Measurements from ENCODE around the gene SLC9A9. TPM values are rescaled to one million over a fixed set of nuclear protein-coding genes. Genes with fewer than 3 reads are reported as not detected.

Gene SLC9A9
- total RNA-seq, 1 experiment from 2014 or later = 2.2 TPM

DNA sequence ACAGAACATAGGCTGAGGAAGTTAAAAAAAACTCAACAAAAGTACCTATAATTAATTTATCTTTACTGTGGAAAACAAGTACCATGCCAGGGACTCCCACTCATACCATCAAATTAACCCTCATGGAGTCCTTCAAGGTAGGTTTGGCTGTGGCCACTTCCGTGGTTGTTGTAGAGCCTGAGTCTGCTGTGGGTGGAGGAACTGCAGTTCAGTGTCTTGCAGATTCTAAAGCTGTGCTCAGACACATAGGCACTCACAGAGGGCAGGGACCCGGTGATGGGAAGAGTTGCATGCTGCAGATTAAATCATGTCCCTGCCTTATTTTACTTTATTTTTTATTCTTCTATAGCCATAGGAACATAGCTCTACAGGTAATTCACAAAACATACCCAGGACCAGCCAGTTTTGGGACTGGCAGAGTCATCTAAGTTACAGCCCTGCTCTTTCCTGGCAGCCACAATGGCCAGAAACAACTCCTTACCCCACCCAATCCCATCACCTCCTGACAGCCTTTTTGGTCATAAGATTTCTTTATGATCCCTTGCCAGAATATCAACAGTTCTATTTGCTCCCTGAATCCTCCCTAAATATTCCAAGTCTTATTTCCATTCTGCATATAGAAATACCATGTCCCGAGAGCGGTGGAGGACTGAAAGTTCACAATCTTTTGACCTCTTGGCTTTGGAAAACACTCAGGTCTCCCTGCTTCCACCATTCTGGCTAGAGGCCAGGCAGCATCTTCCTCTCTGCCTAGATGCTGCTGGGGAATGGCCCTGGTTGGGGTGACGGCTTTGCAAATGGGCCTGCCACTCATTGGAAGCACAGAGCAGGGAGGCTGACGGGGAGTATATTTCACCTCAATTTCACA is 535.0 kb downstream of the SLC9A9 start:
- no peak overlapping the region for H3K4me3 Mint-ChIP-seq (ENCODE audit: unreplicated experiment)
- ChIA-PET POLR2A (interaction anchor here (0.7 to 1.4 kb wide), 3 partner anchors 8 to 378 kb away, joined by 3 read pairs; no protein-coding TSS in a partner anchor), CTCF (interaction anchor here (0.7 kb wide), 2 partner anchors 8 to 369 kb away, joined by 3 read pairs; no protein-coding TSS in a partner anchor)
- TF ChIP-seq, protein P1, sequence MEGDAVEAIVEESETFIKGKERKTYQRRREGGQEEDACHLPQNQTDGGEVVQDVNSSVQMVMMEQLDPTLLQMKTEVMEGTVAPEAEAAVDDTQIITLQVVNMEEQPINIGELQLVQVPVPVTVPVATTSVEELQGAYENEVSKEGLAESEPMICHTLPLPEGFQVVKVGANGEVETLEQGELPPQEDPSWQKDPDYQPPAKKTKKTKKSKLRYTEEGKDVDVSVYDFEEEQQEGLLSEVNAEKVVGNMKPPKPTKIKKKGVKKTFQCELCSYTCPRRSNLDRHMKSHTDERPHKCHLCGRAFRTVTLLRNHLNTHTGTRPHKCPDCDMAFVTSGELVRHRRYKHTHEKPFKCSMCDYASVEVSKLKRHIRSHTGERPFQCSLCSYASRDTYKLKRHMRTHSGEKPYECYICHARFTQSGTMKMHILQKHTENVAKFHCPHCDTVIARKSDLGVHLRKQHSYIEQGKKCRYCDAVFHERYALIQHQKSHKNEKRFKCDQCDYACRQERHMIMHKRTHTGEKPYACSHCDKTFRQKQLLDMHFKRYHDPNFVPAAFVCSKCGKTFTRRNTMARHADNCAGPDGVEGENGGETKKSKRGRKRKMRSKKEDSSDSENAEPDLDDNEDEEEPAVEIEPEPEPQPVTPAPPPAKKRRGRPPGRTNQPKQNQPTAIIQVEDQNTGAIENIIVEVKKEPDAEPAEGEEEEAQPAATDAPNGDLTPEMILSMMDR (IDR thresholded peaks at IDR 0.05; ENCODE audit: unreplicated experiment) = no peak
- H3K4me1 Mint-ChIP-seq (ENCODE audit: insufficient read depth, unreplicated experiment) = peaks cover 13% of the 10 kb centered on the region
- intact Hi-C loops (cut with micrococcal nuclease) = no loop called here
- no peaks in the 10 kb centered on the region for H3K27me3 Mint-ChIP-seq (ENCODE audit: insufficient read depth, unreplicated experiment)
- no peaks in the 10 kb centered on the region for H3K36me3 Mint-ChIP-seq (ENCODE audit: insufficient read depth, unreplicated experiment)
- BruUV-seq (replicated peaks) = no TSS peak
- H3K9me3 Mint-ChIP-seq (ENCODE audit: unreplicated experiment) = no peaks in the 10 kb centered on the region
- no peak overlapping the region for H3K27ac Mint-ChIP-seq (ENCODE audit: low read depth, unreplicated experiment)
- DNase-seq (ENCODE audit: unreplicated experiment) = no peak

DNA sequence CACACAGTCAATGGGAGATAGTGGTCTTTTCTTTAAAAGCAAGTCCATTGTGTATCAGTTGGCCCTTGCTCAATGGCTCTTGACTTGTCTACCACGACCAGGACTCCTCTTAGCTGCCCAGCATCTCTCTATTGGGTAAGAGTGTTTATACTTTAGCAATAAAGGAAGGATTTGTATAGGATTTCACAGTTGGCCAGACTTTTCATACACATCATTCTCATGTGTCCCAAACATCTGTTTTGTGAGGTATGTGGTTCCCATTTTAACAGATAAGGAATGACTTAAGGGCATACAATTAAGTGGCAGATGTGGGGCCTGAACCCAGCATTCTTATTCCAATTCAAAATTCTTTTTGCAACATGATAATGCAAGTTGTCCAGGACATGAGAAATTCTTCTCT is 537.2 kb downstream of the SLC9A9 start:
- H3K4me3 Mint-ChIP-seq (ENCODE audit: unreplicated experiment) = no peak overlapping the region
- H3K27ac Mint-ChIP-seq (ENCODE audit: low read depth, unreplicated experiment) = no peak overlapping the region
- POLR2A ChIA-PET = interaction anchor here (0.8 kb wide), 1 partner anchor 162 kb away, joined by 3 read pairs; no protein-coding TSS in a partner anchor
- intact Hi-C loops (cut with micrococcal nuclease) = no loop called here
- peaks cover 23% of the 10 kb centered on the region for H3K4me1 Mint-ChIP-seq (ENCODE audit: insufficient read depth, unreplicated experiment)
- BruUV-seq (replicated peaks) = no TSS peak
- no peaks in the 10 kb centered on the region for H3K36me3 Mint-ChIP-seq (ENCODE audit: insufficient read depth, unreplicated experiment)
- H3K9me3 Mint-ChIP-seq (ENCODE audit: unreplicated experiment) = no peaks in the 10 kb centered on the region
- TF ChIP-seq, protein P1 (IDR thresholded peaks at IDR 0.05; ENCODE audit: unreplicated experiment) = no peak
- no peaks in the 10 kb centered on the region for H3K27me3 Mint-ChIP-seq (ENCODE audit: insufficient read depth, unreplicated experiment)
- CTCF ChIA-PET = no interaction called here
- no peak for DNase-seq (ENCODE audit: unreplicated experiment)

DNA sequence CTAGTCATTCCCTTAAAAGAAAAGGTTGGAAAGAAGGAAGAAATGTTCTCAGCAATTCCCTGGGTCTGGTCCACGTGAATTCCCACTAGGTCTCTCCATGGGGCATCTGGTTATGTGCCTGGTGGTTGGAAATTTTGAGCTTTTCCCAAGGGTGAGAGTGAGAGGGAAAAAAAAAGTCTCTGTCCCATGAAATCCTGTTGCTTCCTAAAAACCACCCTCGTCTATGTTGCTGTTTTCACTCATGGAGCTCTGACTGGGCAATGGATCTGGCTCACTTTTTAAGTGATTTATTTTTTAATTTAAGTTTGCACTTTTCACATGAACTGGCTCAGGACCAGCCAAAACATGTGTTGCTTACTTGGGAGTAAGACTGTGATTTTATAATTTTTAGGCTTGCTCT is 538.6 kb downstream of the SLC9A9 start:
- DNase-seq (ENCODE audit: unreplicated experiment) = no peak
- Mint-ChIP-seq H3K27me3 (ENCODE audit: insufficient read depth, unreplicated experiment) (no peaks in the 10 kb centered on the region), H3K9me3 (ENCODE audit: unreplicated experiment) (no peaks in the 10 kb centered on the region), H3K4me3 (ENCODE audit: unreplicated experiment) (no peak overlapping the region), H3K4me1 (ENCODE audit: insufficient read depth, unreplicated experiment) (peaks cover 23% of the 10 kb centered on the region), H3K36me3 (ENCODE audit: insufficient read depth, unreplicated experiment) (no peaks in the 10 kb centered on the region), H3K27ac (ENCODE audit: low read depth, unreplicated experiment) (no peak overlapping the region)
- no TSS peak for BruUV-seq (replicated peaks)
- ChIA-PET CTCF (interaction anchor here (0.7 kb wide), 1 partner anchor 23 kb away, joined by 4 read pairs; no protein-coding TSS in a partner anchor), POLR2A (interaction anchor here (0.8 kb wide), 1 partner anchor 65 kb away, joined by 3 read pairs; no protein-coding TSS in a partner anchor)
- intact Hi-C loops (cut with micrococcal nuclease) = no loop called here
- TF ChIP-seq, protein P1 (IDR thresholded peaks at IDR 0.05; ENCODE audit: unreplicated experiment) = no peak

DNA sequence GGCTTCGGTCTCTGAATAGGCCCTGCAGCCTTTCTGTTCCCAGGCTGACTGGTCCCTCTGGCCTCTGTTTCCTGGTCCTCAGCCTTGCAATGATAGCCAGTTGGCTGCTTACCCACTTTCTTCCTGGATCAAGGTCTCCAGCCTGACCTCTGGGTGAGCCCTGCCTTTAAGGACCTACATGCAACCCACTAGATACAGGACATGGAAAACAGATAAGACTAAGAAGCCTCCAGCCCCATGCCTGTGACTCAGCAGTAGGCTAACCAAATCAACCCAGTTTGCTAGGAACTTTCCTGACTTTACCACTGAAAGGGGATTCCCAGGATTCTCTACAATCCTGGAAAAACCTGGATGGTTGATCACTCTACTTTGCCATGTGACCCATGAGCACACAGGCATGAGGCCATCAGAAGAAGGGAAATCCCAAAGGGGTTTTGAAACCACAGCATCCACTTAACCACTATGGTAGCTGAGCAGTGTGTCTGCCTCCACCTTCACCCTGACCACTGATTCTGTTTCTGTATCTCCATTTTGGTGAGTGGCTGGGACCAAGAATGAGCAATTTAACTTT is 540.6 kb downstream of the SLC9A9 start:
- no TSS peak for BruUV-seq (replicated peaks)
- intact Hi-C loops (cut with micrococcal nuclease) = no loop called here
- DNase-seq (ENCODE audit: unreplicated experiment) = peak; percentile 48
- Mint-ChIP-seq H3K36me3 (ENCODE audit: insufficient read depth, unreplicated experiment) (no peaks in the 10 kb centered on the region), H3K9me3 (ENCODE audit: unreplicated experiment) (no peaks in the 10 kb centered on the region), H3K27me3 (ENCODE audit: insufficient read depth, unreplicated experiment) (no peaks in the 10 kb centered on the region), H3K27ac (ENCODE audit: low read depth, unreplicated experiment) (no peak overlapping the region), H3K4me3 (ENCODE audit: unreplicated experiment) (no peak overlapping the region), H3K4me1 (ENCODE audit: insufficient read depth, unreplicated experiment) (peaks cover 27% of the 10 kb centered on the region)
- POLR2A ChIA-PET = no interaction called here
- TF ChIP-seq, protein P1 (IDR thresholded peaks at IDR 0.05; ENCODE audit: unreplicated experiment) = no peak
- CTCF ChIA-PET = no interaction called here

Data from MCF 10A (cell line).